Uterus (tissue), 4 donors: Measurements from ENCODE around the gene AP2A2. TPM values are rescaled to one million over a fixed set of nuclear protein-coding genes. Genes with fewer than 3 reads are reported as not detected.

Source experiments
- DNase-seq, 2 donors: peaks; one replicate each; pipeline ENCODE4 v3.0.0-alpha.2; 2019 to 2020
- H3K27ac ChIP-seq, 2 donors: fragments of 200-600 bp; sonication (generic); 1 replicate in 1 of 2; 2 replicates in 1 of 2; pipeline ENCODE4 v1.5.1; 2016 to 2018
- H3K27me3 ChIP-seq, 2 donors: fragments of 200-600 bp; sonication (generic); one replicate each; pipeline ENCODE4 v1.5.1; 2018 to 2019; ENCODE audit warnings: control low read depth in 1 of 2
- H3K36me3 ChIP-seq, 2 donors: fragments of 200-600 bp; sonication (generic); one replicate each; pipeline ENCODE4 v1.5.1; 2019; ENCODE audit warnings: control low read depth in 1 of 2
- H3K4me1 ChIP-seq, 2 donors: fragments of 200-600 bp; sonication (generic); one replicate each; pipeline ENCODE4 v1.5.1; 2018 to 2019; ENCODE audit warnings: control low read depth in 1 of 2
- H3K4me3 ChIP-seq, 2 donors: fragments of 200-600 bp; sonication (generic); 1 replicate in 1 of 2; 2 replicates in 1 of 2; pipeline ENCODE4 v1.5.1; 2018 to 2019; ENCODE audit warnings: mild to moderate bottlenecking in 1 of 2
- H3K9me3 ChIP-seq, 2 donors: fragments of 200-600 bp; sonication (generic); one replicate each; pipeline ENCODE4 v1.5.1; 2019; ENCODE audit warnings: control low read depth in 1 of 2
- CTCF ChIP-seq, 4 experiments: fragments of 200-600 bp in 2 of 4; fragments of 450-650 bp in 2 of 4; sonication (generic) in 2 of 4; IDR thresholded peaks; one replicate each; pipeline ENCODE4 v1.5.1; 2016 to 2019; ENCODE audit warnings: antibody characterized with exemption in 4 of 4, mild to moderate bottlenecking in 2 of 4, moderate library complexity in 1 of 4
- POLR2A ChIP-seq, 2 donors: fragments of 450-650 bp; IDR thresholded peaks; one replicate each; pipeline ENCODE4 v1.6.1; 2016; ENCODE audit warnings: antibody characterized with exemption in 2 of 2, mild to moderate bottlenecking in 1 of 2, moderate library complexity in 1 of 2
- intact Hi-C: fragments of 100-400 bp; cut with DNase I; formaldehyde crosslinking; loops from one replicate; pipeline ENCODE4 v1.15.1; 2023; ENCODE audit warnings: low total_unique reads
- total RNA-seq, 4 donors: library from RNA; depleted of rRNA in 3 of 4; stranded (reverse); fragments of >200 nt in 3 of 4; gene quantifications; one replicate each; pipeline versions ENCODE4 v1.1.0 to v1.2.4, GENCODE V29; 2014 to 2023
- donor health status: DM: yes; HTN: yes; CAD: no.

The AP2A2 gene
- 100 to 1,000 TPM in 1 of 4 donors, 10 to 100 TPM in 3; 25.6 to 120 (median 40.4) TPM for total RNA-seq

- Histone ChIP-seq H3K4me1 (peaks cover 0 to 6% of the 10 kb centered on the region in 2 donors), H3K36me3 (no peaks in the 10 kb centered on the region), H3K4me3 (peak within 1 kb of the TSS; percentile 75 to 84), H3K27ac (peak within 1 kb of the TSS; percentile 84 to 89), H3K9me3 (no peaks in the 10 kb centered on the region), H3K27me3 (no peaks in the 10 kb centered on the region)
- intact Hi-C loops, result no loop called here
- peak; percentile 82 to 88 for DNase-seq
- TF ChIP-seq POLR2A (IDR thresholded peaks at IDR 0.05) (peak in 1 of 2 donors; percentile 90), CTCF (IDR thresholded peaks at IDR 0.05) (peak; percentile 31 to 97 (median 90))
These were observed at the start of gene AP2A2 for GRCh38 chr11:925496-926301. Gene AP2A2 (plus strand): TSS chr11:925870. CDS start chr11:926022, 152 bp downstream.

- intact Hi-C loops, result no loop called here
- TF ChIP-seq POLR2A (IDR thresholded peaks at IDR 0.05) (no peak), CTCF (IDR thresholded peaks at IDR 0.05) (no peak)
- Histone ChIP-seq H3K9me3 (no peaks in the 10 kb centered on the region), H3K4me3 (no peak overlapping the region), H3K4me1 (no peaks in the 10 kb centered on the region), H3K27ac (no peak overlapping the region), H3K36me3 (no peaks in the 10 kb centered on the region), H3K27me3 (no peaks in the 10 kb centered on the region)
- DNase-seq, result no peak
These were observed 49.1 kb upstream of the AP2A2 start for GRCh38 chr11:876545-876944.

- intact Hi-C loops, result no loop called here
- no peaks in the 10 kb centered on the region for H3K4me1 ChIP-seq
- H3K27me3 ChIP-seq, result no peaks in the 10 kb centered on the region
- H3K36me3 ChIP-seq, result no peaks in the 10 kb centered on the region
- H3K4me3 ChIP-seq, result no peak overlapping the region
- TF ChIP-seq POLR2A (IDR thresholded peaks at IDR 0.05), result no peak
- no peak for TF ChIP-seq CTCF (IDR thresholded peaks at IDR 0.05)
- H3K27ac ChIP-seq, result no peak overlapping the region
- no peak for DNase-seq
- no peaks in the 10 kb centered on the region for H3K9me3 ChIP-seq
These were observed 48.1 kb upstream of the AP2A2 start for GRCh38 chr11:877565-877964.

GRCh38 chr11:880447-880846 lies 45.2 kb upstream of the AP2A2 start:
- intact Hi-C loops, result no loop called here
- no peaks in the 10 kb centered on the region for H3K4me1 ChIP-seq
- H3K4me3 ChIP-seq, result no peak overlapping the region
- no peaks in the 10 kb centered on the region for H3K36me3 ChIP-seq
- DNase-seq, result no peak
- no peaks in the 10 kb centered on the region for H3K9me3 ChIP-seq
- no peaks in the 10 kb centered on the region for H3K27me3 ChIP-seq
- H3K27ac ChIP-seq, result no peak overlapping the region
- TF ChIP-seq POLR2A (IDR thresholded peaks at IDR 0.05) (no peak), CTCF (IDR thresholded peaks at IDR 0.05) (no peak)

- no peaks in the 10 kb centered on the region for H3K27me3 ChIP-seq
- TF ChIP-seq CTCF (IDR thresholded peaks at IDR 0.05), result no peak
- TF ChIP-seq POLR2A (IDR thresholded peaks at IDR 0.05), result no peak
- no peak overlapping the region for H3K4me3 ChIP-seq
- H3K27ac ChIP-seq, result no peak overlapping the region
- no peaks in the 10 kb centered on the region for H3K36me3 ChIP-seq
- H3K4me1 ChIP-seq, result no peaks in the 10 kb centered on the region
- intact Hi-C loops, result no loop called here
- no peak for DNase-seq
- H3K9me3 ChIP-seq, result no peaks in the 10 kb centered on the region
These were observed 43.1 kb upstream of the AP2A2 start for GRCh38 chr11:882596-882995.
